HG02588 (cell line): Measurements from ENCODE around the gene NEU1.

Source experiments
- ATAC-seq: cut with Tn5 transposase; IDR thresholded peaks from one replicate; pipeline ENCODE4 v1.9.1; 2021; ENCODE audit warnings: mild to moderate bottlenecking, moderate library complexity; ENCODE audit not compliant: unreplicated experiment

Gene NEU1

GRCh38 chr6:31896856-31897611 lies 34.4 kb upstream of the NEU1 start:
- ATAC-seq: no peak

DNA sequence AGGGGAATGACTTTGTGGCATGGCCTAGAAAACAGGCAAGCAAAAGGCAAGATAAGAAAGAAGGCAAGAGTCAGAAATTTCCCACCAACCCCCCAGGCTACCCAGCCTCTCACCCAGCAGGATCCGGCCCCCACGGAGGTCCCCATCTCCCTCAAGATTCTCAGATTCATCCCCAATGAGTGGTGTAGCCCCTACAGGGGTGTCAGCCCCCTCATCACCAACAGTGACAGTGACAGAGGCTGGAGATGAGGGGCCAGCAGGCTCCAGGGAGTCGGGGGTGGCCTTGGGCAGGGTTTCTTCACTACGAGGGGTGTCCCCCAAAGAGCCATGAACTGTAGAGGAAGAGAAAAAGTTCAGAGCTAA lies 33.9 kb upstream of the NEU1 start:
- ATAC-seq: no peak

DNA sequence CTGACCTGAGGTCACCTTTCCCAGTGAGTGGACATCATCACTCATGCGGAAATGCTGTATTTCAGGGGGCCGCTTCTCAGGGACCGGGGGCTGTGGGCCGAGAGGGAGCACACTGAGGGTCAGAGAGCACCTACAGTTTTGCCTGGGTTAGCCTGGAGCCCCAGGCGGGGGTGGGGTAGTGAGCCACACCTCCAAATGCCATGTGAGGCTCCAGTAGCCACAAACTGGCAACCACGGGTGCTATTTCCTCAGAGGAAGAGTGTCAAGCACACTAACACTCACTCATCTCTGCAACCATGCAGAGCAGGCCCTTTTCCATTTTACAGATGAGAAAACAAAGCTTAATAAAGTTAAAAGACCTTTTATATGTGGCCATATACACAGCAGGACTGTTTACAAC lies 30.2 kb upstream of the NEU1 start:
- no peak for ATAC-seq

DNA sequence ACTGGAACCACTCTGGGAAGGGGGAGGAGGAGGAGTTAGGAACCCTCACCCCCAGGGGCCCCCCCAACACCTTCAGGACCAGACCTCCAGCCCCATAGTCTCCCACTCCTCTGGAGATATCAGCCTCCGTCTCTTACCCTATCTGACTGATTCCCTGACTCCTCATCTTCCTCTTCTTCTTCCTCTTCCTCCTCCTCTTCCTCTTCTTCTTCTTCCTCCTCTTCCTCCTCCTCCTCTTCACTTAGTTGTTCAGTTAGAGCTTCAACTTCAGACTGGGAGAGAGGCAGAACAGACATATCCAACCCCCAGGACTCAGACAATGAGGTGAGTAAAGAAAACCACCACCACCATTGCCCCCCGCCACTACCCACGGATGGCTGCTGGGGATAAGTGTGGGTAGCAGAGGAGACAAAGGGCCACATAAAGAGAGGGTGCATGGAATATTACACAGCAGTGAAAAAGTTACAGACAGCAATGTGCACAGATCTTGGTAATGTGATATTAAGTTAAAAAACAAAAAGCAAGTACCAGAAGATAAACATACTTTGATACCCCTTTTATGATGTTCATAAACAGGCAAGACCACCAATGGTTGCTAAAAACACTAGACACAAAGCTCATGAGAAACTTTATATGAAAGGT lies 26.8 kb upstream of the NEU1 start:
- ATAC-seq: no peak

DNA sequence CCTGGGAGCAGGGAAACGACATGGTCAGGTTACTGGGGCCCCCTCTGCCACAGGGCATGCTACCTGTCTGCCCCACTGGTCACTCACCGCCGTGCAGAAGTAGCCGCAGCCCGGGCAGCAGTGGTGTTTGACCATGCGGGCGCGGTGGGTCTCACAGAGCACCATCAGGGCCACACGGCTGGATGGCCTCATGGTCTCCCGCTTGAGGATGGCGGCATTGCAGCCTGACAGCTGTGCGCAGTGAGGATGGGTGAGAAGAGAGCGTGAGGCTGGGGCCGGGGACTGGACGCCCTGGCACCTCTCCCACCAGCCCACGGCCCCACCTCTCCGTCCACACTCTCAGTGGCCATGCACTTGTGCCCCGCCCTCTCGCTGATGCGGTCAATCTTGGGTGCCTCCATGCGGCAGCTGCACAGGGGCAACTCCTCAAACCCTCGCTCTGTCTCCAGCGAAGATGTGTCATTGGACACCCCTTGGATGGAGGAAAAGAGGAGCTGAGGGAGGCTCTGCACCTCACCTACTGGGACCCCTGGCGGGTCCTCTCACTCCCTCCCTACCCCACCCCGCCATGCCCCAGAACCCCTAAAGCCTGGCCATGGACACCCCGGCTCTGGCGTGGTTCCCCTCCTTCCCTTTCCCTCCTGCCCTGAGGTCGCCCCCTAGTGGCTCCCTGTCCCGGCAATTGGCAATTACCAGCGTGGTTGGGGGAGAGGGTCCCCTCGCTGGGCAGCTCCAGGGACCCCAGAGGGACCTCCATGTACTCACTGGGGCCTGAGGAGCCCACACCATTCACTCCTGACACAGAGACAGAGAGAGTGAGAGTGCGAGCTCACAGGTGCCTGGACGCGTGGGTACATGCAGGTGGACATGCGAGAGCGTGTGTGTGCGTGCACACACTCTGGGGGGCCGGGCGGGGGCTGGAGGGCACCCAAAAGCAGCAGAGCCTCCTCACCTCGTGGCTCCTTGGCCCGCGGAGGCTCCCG lies 25.9 kb upstream of the NEU1 start:
- no peak for ATAC-seq

GRCh38 chr6:31887173-31888007 lies 24.8 kb upstream of the NEU1 start:
- no peak for ATAC-seq

GRCh38 chr6:31886541-31886991 lies 23.9 kb upstream of the NEU1 start:
- no peak for ATAC-seq

DNA sequence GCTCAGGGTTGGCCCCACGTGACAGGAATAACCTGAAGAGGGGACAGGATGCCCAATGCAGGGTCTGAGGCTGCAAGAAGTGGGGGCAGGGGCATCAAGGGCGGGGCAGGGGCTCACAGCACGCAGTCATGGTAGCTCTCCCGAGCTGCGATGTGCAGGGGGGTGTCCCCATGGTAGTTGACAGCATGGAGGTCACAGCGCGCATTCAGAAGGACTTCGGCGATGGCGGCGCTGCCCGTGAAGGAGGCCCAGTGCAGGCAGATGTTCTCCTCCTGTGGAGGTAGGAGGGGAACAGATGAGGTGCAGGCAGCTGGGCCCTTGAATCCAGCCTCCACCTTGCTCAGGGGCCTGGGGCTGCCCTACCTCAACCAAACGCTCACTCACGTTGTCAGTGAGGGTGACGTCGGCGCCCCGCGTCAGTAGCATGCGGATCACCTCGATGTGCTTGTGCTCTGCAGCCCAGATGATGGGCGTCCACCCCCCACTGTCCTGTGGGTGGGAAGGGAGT lies 22.0 kb upstream of the NEU1 start:
- ATAC-seq: no peak

- no peak for ATAC-seq
Measured at GRCh38 chr6:31883676-31884075, 21.1 kb upstream of the NEU1 start.

DNA sequence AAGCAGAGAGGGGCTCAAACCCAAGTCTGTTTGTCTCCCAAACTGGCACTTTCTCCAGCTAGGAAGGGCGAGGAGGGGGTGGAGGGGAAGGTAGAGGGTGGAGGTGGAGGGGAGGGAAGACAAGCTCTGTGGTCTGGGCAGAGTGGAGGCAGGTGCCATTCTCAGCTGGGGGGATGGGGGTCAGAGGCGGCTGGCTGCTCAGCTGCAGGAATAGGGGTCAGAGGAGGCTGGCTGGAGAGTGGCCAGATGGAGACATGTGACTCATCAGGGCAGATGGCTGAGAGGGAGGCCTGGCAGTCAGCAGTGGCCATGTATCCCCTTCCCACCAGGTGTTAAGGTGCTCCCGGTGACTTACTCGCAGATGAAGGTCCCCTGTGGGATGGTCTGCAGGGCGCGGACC lies 19.7 kb upstream of the NEU1 start:
- no peak for ATAC-seq

GRCh38 chr6:31881136-31881859 lies 18.7 kb upstream of the NEU1 start:
- no peak for ATAC-seq

GRCh38 chr6:31880616-31881015 lies 18.0 kb upstream of the NEU1 start:
- ATAC-seq: no peak

GRCh38 chr6:31879901-31880300 lies 17.3 kb upstream of the NEU1 start:
- no peak for ATAC-seq

GRCh38 chr6:31879143-31879542 lies 16.5 kb upstream of the NEU1 start:
- no peak for ATAC-seq

- no peak for ATAC-seq
Measured at GRCh38 chr6:31878726-31879125, 16.1 kb upstream of the NEU1 start, which contains the start of gene SLC44A4. Gene SLC44A4, minus strand, starts transcription at chr6:31878997. Its CDS starts 17 bp downstream, at chr6:31878980.

GRCh38 chr6:31878222-31878621 lies 15.6 kb upstream of the NEU1 start:
- no peak for ATAC-seq

DNA sequence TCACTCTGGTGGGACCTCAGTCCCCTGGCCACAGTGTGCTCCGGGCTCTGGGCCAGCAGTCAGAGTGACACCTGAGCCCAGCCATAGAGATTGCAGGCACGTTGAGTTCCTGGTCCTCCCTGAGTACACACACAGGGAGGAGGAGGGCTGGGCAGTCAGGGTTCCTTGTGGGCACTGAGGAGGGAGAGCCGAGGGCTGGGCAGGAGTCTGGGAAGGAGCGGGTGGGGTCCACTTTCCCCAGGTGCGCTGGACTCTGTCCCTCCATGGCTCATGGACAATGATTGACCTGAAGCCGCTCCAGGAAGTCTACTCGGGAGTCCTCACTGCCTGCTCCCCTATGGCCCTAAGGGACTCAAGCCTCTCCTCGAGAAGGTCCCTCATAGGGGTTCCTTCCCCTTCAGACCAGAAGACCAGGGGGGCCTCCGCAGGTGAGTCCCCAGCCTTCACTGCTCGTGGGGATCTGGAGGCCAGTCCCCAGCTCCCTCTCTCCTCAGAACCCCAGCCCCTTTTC lies 15.1 kb upstream of the NEU1 start:
- ATAC-seq: no peak

- ATAC-seq: no peak
Measured at GRCh38 chr6:31877125-31877650, 14.6 kb upstream of the NEU1 start.

DNA sequence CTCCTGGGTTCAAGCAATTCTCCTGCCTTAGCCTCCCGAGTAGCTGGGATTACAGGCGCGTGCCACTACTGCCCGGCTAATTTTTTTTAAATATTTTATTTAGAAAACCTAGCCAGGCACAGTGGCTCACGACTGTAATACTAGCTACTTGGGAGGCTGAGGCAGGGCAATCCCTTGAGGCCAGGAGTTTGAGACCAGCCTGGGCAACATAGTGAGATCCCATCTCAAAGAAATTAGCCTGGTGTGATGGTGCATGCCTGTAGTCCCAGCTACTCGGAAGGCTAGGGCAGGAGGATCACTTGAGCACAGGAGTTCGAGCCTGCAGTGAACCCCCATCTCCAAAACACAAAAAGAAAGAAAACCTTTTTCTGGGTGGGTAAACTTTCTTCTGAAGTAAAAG lies 13.7 kb upstream of the NEU1 start:
- no peak for ATAC-seq
